GM18498 (cell line): ENCODE data around the gene RPL31.
A peak's percentile ranks its signal among the peaks of the same experiment; 100 is the strongest.

ENCODE experiments used
- ATAC-seq: cut with Tn5 transposase; IDR thresholded peaks from one replicate; pipeline ENCODE4 v1.9.1; 2021; ENCODE audit warnings: mild to moderate bottlenecking, moderate library complexity; ENCODE audit not compliant: unreplicated experiment

RPL31 gene

DNA sequence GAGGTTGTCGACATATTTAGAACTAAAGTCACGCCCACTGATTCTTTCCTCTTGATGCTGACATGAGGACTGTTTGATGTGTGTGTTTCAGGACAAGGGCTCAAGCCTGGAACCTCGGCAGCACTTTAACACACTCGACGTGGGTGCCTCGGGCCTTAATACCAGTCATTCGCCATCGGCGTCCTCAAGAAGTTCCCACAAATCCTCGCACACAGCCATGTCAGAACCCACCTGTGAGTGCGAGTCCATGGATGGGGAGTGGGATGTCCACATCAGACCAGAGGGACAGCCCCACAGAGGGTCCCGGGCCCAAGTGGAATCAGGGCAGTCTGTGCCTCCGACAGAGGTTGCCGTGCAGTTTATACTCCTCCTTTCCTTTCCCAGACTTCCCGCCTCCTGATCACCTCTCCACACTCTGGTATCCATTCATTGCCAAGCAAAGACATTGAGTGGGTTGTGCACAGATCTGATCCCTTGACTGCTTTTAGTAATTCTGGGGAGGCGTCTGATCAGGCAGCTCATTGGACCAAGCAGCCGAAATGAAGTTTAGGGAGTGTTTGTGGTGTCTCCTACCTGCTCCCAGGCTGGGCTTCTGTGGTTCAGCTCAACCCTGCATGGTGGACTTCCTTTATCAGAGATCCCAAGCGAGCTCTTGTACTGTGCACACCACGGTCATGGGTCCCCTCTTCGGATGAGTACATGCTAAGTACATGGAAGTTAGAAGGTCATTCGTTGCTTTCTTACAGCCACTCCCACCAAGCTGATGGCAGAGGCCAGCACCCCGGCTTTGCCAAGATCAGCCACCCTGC is 27.2 kb upstream of the RPL31 start:
- ATAC-seq, result no peak

DNA sequence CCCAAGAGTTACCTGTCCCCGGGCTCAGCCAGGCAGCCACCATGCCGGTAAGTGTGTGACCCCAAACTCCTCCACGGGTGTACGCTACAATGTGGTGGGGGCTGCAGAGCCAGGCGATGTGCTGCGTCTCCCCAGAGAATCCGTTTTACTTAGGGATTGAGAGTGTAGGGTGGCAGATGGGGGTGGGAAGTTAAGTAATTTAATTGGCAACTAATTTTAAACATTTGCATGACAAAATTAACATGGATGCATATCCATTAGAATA is 26.6 kb upstream of the RPL31 start:
- ATAC-seq, result no peak

DNA sequence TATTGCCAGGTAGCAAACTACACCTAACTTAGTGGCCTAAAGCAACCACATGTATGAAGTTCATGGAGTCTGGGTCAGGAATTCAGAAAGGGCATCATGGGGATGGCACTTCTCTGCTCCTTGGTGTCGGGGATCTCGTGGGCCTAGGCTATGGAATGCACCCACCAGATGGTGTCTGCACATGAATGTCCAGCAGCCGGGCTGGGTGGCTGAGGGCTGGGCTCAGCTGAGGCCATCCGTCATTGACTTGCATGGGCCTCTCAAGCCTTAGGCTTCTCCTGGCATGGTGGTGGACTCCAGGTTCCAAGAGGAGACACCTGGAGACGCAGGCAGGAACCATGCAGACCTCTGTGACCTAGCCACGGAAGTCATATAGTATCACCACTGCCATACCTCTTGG is 26.0 kb upstream of the RPL31 start:
- ATAC-seq, result no peak

DNA sequence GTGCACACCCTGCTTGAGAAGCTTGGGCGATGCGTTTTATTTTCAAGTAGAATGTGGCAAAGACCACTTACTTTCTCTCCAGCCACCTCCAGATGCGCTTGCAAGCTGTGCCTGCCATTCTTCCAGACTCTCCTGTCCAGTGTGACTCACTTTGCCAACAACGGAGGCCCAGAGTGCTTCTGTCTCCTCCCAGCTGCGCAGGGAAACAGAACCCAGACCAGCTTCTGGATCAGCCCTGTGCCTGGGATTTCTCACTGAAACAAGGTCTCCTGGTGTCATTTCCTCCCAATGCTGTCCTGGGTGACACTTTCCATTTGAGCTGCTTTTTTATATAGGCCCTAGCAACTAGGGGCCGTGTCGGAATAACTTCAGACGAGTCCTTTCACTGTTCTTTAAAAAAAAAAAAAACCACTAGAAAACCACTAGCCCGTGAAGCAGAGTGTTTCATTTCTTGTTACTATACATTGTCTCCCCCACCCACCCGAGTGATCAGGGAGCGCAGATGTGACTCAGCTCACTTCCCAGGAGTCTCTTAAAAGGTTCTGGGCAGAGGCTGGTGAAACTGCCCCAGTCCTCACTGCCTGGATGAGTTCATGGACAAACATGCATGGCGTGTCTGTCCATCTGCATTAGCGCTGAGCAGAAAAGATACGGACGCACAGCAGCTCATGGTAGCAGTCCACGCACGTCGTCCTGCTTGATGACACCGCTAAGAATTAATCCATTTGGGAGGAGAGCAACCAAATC is 25.3 kb upstream of the RPL31 start:
- peak; percentile 91 for ATAC-seq

DNA sequence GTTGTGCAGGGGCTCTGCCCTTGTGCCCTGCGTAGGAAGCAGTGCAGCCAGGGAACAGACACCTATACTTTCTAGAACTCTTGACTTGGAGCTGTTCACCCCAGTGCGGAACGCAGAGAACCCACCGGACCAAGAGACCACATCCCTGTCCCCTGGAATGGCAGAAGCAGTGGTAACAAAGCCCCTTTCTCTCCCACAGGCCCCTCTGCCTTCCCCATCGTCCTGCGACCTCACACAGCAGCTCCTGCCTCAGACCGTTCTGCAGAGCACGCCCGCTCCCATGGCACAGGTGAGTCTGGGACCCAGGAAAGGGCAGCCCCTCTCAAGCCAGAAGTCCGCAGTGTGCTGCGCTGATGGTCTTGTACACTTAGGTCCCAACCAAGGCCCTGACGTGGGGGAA is 24.6 kb upstream of the RPL31 start:
- ATAC-seq, result no peak

DNA sequence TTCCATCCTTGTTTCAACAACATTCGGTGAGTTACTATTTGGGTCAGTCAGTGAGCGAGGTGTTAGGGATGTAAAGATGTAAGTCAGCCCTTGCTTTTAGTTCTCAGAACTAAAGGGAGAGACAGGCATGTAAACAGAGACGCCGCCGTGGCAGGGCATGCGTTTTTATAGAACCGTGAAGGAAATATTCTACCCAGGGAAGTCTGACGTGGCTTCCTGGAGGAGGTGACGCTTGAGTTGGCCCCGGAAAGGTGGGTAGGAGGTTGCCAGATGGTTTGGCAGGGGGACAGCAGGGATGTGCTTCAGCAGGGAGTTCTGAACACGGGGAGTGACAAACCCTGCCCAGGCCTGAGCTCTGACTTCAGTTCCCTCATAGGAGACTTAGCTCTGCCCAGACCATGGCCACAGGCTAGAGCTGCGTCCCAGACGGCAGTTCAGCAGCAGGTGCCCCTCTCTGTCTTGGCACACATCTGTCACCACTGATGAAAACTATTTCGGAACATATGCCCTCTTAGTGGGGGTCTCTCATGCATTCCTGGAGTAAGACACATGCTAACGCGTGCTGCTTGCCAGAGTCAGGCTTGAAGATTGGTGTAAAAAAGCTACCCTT is 23.4 kb upstream of the RPL31 start:
- no peak for ATAC-seq

DNA sequence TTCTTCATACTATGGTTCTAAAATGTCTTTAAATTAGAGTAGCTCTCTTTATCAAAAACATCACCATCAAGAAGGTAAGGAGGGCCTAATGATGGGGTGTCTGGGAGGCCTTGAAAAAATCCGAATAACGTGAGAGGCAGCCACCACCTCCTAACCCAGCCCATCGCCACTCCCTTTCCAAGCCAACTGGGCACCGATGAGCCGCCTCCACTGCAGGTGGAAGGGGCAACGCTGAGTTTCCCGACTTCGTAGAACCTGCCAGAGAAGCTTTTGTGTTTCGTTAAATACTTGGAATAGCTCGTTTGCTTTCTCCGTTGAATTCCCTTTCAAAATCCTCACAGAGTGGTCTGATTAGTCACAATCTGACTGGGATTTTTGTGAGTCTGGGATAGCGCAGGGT is 22.0 kb upstream of the RPL31 start:
- no peak for ATAC-seq

DNA sequence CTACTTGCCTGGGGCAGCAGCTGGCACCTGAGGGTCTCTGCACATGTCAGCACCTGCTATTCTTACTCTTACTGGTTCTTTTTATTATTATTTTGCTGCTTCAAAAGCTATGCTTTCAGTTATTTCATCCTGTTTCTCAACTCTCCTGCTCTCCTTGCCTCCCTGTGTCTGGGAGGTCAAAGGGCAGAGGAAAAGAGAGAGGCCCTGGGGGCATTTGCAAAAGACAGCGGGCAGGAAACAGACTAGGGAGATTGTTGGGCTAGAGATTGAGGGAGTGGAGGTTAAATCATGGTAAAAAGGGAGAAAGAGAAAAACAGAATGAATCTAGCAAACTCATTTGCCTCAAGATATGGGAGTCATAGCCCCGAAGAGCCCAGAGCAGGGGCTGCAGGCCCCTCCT is 21.1 kb upstream of the RPL31 start:
- no peak for ATAC-seq

DNA sequence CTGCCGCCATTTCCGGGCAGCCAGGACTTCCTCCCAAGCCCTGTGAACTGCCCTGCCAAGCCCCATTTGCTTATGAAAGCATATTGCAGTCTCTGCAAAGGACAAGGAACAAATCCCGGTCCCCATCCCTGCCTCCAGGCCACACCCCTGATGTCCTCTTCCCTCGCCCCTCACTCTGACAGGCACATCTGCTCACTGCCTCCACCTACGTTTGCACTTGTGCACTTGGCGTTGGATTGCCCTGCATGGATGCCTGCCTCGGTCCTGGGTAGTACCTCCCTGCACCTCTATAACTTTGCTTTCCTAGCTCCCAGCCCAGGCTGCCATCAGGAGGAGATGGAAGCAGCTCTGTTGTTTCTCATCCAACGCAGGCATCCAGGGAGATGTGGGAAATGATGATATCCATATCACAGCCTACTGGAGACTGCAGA is 19.6 kb upstream of the RPL31 start:
- no peak for ATAC-seq

DNA sequence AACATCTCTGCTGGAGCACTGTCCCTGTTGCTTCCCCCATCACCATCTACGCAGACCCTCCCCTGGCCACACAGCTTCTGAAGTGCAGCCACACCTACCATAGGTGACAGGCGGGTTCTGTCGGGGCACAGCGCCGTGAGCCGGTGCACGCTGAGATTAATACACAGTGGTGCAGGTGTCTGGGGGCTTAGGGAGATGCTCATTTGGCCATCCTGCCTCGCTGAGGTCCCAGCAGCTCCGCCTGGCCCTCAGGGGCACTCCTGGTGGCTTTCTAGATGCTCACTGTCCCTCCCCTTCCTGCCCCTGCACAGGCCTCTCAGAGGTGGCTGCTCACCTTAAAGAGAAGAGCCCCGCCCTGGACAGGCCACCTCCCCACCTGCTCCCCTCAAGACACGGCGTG is 18.9 kb upstream of the RPL31 start:
- no peak for ATAC-seq

DNA sequence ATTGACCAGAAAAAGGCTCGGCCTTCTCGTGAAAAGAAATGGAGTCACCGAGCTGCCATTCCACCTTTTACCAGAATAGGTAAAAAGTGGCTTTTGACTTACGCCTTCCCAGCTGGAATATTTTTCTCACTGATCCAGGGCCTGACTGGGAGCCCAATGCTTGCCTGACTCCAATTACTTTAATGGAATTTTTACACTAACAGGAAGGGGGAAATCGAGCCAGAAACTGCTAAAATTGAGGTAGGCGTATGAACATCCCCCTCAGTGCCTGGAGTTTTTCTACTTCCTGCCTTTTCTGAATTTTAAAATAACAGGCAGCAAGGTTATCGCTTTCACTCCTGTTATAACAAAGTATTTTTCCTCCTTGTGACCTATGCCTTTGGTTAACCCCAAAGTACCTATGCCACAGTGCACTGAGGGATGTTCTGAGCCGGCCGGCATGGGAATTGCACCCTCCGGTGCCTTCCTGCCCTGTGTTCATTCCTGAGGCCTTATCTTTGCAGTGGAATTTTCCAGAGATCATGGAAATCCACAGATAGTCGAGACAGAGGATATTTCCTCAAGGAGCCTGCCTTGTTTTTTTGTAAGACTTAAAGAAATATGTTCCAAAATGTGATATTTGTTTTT is 18.3 kb upstream of the RPL31 start:
- no peak for ATAC-seq

DNA sequence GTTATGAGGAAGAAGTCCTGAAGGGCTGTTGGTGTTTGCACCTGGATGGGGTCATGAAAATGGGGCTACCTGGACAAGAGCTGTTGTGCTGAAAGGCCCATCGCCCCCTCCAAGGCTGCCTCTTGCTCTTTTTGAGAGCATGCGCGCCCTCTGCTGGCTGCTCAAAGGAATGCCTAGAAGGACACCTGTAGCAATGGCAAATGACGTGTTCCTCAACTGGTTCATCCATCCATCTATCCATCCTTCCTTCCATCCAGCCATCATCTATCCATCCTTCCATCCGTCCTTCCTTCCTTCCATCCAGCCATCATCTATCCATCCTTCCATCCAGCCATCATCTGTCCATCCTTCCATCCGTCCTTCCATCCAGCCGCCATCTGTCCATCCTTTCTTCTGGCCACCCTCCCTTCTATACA is 17.2 kb upstream of the RPL31 start:
- peak; percentile 64 for ATAC-seq

DNA sequence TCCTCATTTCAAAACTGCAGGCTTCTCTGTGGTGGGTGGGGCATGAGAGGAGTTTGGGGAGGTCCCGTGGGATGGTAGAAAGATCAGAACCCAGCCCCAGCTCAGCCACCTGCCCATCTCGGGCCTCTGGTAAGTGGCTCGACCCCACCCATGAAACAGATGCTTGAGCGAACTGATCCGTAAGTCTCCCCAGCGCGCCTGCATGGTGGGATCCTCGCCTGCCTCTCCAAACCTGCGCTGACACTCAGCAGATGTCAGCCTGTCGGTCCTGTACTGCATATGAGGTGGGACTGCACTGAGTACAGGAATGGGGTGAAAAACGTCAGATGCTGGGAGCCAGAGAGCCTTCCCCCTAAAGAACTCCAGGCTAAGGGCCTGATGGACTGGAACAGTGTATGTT is 15.9 kb upstream of the RPL31 start:
- ATAC-seq, result no peak

DNA sequence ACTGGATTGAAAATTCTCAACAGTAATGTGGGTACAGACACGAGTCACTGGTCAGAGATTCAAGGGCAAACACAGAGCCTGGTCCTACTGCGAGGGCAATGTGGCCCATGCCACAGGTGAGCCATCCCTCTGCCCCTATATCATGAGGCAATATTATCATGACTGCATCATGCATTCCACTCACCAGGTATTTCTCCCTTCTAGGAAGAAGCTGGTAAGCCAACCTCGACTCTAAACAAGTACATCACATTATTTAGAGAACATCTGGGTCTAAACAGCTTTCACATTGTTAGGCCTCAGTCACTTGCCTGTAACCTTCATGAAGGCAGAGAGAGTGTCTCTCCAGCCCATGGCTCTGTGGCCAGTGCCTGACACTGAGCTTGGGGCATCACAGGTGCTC is 14.6 kb upstream of the RPL31 start:
- no peak for ATAC-seq

DNA sequence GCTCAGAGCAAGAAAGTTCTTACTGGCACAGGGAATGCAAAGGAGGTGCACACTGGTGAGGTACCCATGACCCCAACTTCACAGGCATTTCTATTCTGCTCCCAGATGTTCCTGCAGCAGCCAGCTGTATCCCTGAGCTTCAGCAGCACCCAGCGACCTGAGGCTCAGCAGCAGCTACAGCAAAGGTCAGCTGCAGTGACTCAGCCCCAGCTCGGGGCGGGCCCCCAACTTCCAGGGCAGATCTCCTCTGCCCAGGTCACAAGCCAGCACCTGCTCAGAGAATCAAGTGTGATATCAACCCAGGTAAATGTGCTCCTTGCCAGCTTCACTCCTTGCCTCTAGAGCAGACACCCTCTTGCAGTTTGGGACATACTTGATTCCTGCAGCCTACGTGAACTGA is 14.1 kb upstream of the RPL31 start:
- no peak for ATAC-seq

DNA sequence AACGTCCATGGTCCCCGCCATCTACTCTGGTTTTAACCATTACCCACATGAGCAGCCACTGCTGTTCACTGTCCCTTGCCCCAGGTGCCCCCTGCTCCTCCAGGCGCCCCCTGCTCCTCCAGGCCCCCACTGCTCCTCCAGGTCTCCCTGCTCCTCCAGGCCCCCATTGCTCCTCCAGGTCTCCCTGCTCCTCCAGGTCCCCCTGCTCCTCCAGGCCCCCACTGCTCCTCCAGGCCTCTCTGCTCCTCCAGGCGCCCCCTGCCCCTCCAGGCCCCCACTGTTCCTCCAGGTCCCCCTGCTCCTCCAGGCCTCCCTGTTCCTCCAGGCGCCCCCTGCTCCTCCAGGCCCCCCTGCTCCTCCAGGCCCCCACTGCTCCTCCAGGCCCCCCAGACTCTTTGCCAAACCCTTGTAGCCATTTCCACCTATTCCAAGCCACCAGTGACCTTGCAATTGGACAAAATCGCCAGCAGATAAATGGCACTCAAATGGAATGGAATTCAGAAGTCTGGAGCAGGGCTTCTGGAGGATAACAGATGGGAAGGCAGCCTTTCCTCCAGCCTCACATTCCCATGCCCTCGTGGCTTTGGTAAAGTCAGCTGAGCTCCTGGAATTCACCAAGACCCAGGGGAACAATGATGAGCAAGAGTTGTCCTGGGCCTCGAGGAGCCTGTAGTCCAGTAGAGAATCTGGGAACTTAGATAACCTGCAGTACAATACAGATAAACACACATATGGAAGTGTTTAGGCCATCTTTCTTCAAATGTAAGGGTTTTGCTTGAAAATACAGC is 13.3 kb upstream of the RPL31 start:
- ATAC-seq, result no peak

DNA sequence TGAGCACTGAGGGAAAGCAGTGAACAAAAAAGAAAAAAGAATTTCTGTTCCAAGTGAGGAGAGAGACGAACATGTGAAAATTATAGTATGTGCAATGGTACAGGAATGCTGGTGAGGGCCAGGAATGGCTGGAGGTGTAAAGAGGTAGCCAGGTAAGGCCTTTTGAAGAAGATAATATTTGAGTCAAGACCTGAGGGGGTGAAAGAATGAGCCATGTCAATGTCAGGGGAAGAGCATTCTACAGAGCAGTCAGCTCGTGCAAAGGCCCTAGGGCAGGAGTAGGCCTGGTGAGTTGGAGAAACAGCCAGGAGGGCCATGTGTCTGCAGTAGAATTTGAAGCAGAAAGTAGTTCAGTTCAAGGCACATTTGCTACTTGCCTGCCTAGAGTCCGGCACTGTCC is 12.4 kb upstream of the RPL31 start:
- ATAC-seq, result no peak

DNA sequence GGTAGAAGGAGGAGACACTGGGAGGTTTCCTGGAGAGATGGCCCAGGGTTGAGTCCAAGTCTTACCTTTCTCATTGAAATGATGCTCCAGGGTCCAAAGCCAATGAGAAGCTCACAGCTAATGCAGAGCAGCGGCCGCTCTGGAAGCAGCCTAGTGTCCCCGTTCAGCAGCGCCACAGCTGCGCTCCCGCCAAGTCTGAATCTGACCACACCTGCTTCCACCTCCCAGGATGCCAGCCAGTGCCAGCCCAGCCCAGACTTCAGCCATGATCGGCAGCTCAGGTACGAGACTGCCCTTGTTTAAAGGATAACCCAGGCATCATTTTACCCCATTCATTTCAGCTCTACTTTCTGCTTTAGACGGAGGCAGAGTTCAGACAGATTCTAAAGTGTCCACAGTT is 11.9 kb upstream of the RPL31 start:
- ATAC-seq, result no peak

DNA sequence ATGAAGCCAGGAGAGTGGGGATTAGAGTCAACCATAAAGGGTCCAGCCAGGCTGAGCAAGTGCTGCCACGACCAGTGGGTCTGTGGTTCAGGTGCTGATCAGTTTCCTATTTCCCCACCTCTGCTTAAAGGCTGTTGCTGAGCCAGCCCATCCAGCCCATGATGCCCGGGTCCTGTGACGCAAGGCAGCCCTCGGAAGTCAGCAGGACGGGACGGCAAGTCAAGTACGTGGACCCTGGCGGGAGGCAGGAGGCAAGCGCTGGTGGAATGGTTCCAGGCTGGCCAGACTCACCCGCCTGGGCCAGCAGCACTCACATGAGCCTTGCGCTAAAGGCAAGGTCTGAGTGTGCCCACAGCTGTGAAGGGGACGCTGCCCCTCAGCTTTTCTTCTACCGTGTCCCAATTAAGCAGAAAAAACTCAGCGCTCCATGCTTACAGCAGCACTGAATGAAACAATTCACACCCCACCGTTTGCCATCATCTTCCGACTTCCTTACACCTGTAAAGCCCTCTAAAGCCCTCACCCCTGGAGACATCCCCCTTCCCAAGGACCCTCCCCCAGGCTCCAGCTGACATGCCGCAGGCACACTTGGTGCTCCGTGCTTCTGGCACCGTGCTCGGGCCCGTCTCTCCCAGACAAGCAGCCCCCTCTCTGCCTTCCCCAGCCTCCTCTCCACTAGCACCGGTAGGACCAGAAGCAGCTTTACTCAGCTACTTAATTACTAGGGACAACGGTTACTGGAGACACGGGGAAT is 11.3 kb upstream of the RPL31 start:
- no peak for ATAC-seq

DNA sequence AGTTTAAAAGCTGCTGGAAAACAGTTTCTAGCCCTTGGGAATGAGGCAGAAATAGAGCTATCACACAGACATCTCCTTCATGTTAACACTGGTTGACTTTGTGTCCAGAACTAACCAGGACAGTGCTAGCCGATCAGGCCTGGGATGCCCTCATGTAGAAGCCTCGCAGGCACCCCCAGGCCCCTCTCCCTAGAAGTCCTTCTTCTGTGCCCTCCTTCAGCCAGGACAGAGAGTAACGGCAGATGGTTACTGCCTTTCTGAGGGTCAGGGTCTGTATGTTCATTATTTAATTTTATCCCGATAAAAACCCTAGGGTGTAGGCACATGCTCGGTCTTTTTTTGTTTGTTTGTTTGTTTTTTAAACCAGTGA is 10.7 kb upstream of the RPL31 start:
- no peak for ATAC-seq
